Measurements from ENCODE around the gene MCF2L. TPM values are rescaled to one million over a fixed set of nuclear protein-coding genes. Genes with fewer than 3 reads are reported as not detected.

The MCF2L gene
- total RNA-seq, 2 experiments from 2014 or later = 6.5 to 7.4 TPM

DNA sequence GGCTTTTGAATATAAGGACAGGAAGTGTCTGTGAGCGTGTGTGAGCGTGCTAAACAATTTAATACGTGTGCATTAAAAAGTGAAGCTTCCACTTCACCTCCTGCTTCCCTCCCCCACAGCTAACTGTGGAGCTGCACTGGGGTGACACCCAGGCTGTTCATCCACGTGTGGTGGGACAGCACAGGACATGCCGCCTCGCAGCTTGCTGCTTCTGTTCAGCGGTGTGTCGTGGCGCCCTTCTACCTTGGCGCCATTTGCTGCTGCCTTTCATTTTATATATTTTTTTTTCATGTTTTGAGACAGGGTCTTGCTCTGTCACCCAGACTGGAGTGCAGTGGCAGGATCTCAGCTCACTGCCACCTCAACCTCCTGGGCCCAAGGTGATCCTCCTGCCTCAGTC lies 63.3 kb downstream of the MCF2L start:
- no peaks in the 10 kb centered on the region for H3K36me3 Mint-ChIP-seq (ENCODE audit: low read depth)
- H3K4me1 Mint-ChIP-seq (ENCODE audit: low read depth) = no peaks in the 10 kb centered on the region
- no peak for DNase-seq
- H3K4me3 Mint-ChIP-seq = no peak overlapping the region
- CTCF ChIA-PET = interaction anchor here (0.7 to 7.2 kb wide), 3 partner anchors 9 to 89 kb away, joined by 3 to 61 read pairs (median 4); no protein-coding TSS in a partner anchor
- no peaks in the 10 kb centered on the region for H3K27me3 Mint-ChIP-seq (ENCODE audit: low read depth)
- no peaks in the 10 kb centered on the region for H3K9me3 Mint-ChIP-seq
- intact Hi-C loops (cut with micrococcal nuclease) = no loop called here
- H3K27ac Mint-ChIP-seq = no peak overlapping the region

GRCh38 chr13:113033054-113033850 lies 64.2 kb downstream of the MCF2L start:
- no peak overlapping the region for H3K4me3 Mint-ChIP-seq
- no peaks in the 10 kb centered on the region for H3K36me3 Mint-ChIP-seq (ENCODE audit: low read depth)
- intact Hi-C loops (cut with micrococcal nuclease) = no loop called here
- CTCF ChIA-PET = interaction anchor here (0.8 to 7.2 kb wide), 2 partner anchors 90 kb away, joined by 3 to 61 read pairs; no protein-coding TSS in a partner anchor
- H3K27me3 Mint-ChIP-seq (ENCODE audit: low read depth) = no peaks in the 10 kb centered on the region
- H3K4me1 Mint-ChIP-seq (ENCODE audit: low read depth) = no peaks in the 10 kb centered on the region
- no peak for DNase-seq
- no peaks in the 10 kb centered on the region for H3K9me3 Mint-ChIP-seq
- no peak overlapping the region for H3K27ac Mint-ChIP-seq

DNA sequence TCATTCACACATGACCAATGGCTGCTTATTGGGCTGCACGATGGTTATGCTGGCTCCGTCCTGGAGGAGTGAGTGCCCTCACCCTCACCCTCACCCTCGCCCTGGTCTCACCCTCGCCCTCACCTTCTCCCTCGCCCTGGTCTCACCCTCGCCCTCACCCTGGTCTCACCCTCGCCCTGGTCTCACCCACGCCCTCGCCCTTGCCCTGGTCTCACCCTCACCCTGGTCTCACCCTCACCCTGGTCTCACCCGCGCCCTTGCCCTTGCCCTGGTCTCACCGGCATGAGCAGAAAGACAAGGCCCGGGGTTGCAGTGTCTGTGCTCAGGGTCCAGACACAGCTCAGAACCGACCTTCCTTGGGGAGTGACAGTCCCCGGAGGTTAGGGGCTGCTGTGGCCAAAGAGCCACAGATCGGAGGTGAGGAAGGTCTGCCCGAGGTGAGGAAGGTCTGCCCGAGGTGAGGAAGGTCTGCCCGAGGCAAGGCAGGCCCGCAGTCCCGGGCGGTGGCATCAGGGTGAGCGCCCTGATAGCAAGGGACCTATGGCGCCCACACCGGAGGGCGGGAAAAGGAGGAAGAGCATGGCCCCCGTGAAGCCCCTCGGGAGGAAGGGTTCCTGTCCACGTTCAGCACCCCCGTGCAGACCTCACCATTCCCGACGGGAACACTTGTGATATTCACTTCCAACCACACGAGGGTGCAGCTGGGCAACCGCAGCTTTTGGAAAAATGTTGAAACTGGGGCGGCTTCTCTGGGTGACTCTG lies 65.6 kb downstream of the MCF2L start:
- intact Hi-C loops (cut with micrococcal nuclease) = no loop called here
- H3K4me1 Mint-ChIP-seq (ENCODE audit: low read depth) = no peaks in the 10 kb centered on the region
- H3K27me3 Mint-ChIP-seq (ENCODE audit: low read depth) = no peaks in the 10 kb centered on the region
- CTCF ChIA-PET = interaction anchor here (0.6 to 0.8 kb wide), 3 partner anchors 86 to 206 kb away, joined by 3 to 5 read pairs (median 3); no protein-coding TSS in a partner anchor
- no peak for DNase-seq
- no peaks in the 10 kb centered on the region for H3K9me3 Mint-ChIP-seq
- no peak overlapping the region for H3K4me3 Mint-ChIP-seq
- H3K36me3 Mint-ChIP-seq (ENCODE audit: low read depth) = no peaks in the 10 kb centered on the region
- H3K27ac Mint-ChIP-seq = no peak overlapping the region

GRCh38 chr13:113035213-113035800 lies 66.3 kb downstream of the MCF2L start:
- no peaks in the 10 kb centered on the region for H3K36me3 Mint-ChIP-seq (ENCODE audit: low read depth)
- no peak overlapping the region for H3K4me3 Mint-ChIP-seq
- no peaks in the 10 kb centered on the region for H3K27me3 Mint-ChIP-seq (ENCODE audit: low read depth)
- intact Hi-C loops (cut with micrococcal nuclease) = no loop called here
- DNase-seq = no peak
- no peak overlapping the region for H3K27ac Mint-ChIP-seq
- H3K9me3 Mint-ChIP-seq = no peaks in the 10 kb centered on the region
- CTCF ChIA-PET = no interaction called here
- no peaks in the 10 kb centered on the region for H3K4me1 Mint-ChIP-seq (ENCODE audit: low read depth)

DNA sequence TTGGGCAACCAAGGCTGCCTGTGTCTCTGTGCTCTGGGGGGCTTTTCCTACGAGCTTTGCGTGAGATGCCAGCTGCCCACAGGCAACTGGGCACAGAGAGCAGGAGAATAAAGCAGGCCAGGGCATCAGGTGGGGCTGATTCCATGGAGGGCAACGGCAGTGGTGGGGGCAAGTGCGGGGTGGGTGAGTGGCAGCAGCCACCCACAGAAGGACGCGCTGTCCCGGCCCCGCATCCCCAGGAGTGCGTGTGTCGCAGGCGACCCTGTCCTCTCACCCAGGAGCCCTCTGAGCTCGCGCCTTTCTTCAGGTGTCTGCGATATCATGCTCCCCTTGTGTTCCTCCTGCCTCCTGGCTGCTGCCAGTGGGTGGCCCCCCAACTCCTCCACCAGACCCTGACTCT lies 67.4 kb downstream of the MCF2L start:
- H3K27ac Mint-ChIP-seq = no peak overlapping the region
- H3K9me3 Mint-ChIP-seq = no peaks in the 10 kb centered on the region
- CTCF ChIA-PET = no interaction called here
- H3K36me3 Mint-ChIP-seq (ENCODE audit: low read depth) = no peaks in the 10 kb centered on the region
- H3K4me3 Mint-ChIP-seq = no peak overlapping the region
- H3K27me3 Mint-ChIP-seq (ENCODE audit: low read depth) = no peaks in the 10 kb centered on the region
- intact Hi-C loops (cut with micrococcal nuclease) = no loop called here
- DNase-seq = no peak
- H3K4me1 Mint-ChIP-seq (ENCODE audit: low read depth) = no peaks in the 10 kb centered on the region

DNA sequence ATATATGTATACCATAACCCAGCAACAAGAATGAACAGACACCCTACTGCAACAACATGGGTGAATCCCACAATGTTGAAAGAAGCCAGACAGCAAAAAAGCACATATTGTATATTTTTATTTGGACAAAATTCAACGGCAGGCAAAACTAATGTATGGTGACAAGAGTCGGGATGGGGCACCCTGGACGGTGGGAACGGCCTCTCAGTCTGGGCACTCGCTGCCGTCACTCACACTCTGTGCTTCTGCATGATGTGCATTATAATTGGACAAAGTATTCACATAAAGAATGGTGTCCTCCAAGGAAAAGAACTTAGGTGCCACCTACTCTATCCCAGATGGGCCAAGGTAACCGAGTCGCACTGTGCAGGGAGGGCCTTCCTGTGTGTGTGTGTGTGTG lies 71.0 kb downstream of the MCF2L start:
- no peak overlapping the region for H3K27ac Mint-ChIP-seq

GRCh38 chr13:113040597-113041292 lies 71.7 kb downstream of the MCF2L start:
- Mint-ChIP-seq H3K4me3 (no peak overlapping the region), H3K36me3 (ENCODE audit: low read depth) (no peaks in the 10 kb centered on the region), H3K27ac (no peak overlapping the region), H3K27me3 (ENCODE audit: low read depth) (no peaks in the 10 kb centered on the region), H3K9me3 (no peaks in the 10 kb centered on the region), H3K4me1 (ENCODE audit: low read depth) (no peaks in the 10 kb centered on the region)
- intact Hi-C loops (cut with micrococcal nuclease) = no loop called here
- CTCF ChIA-PET = no interaction called here
- DNase-seq = no peak

More for the DNA sequence above, 71.0 kb downstream of the MCF2L start:
- H3K27me3 Mint-ChIP-seq (ENCODE audit: low read depth) = no peaks in the 10 kb centered on the region
- intact Hi-C loops (cut with micrococcal nuclease) = no loop called here
- no peaks in the 10 kb centered on the region for H3K9me3 Mint-ChIP-seq
- H3K4me1 Mint-ChIP-seq (ENCODE audit: low read depth) = no peaks in the 10 kb centered on the region
- H3K36me3 Mint-ChIP-seq (ENCODE audit: low read depth) = no peaks in the 10 kb centered on the region
- CTCF ChIA-PET = no interaction called here
- H3K4me3 Mint-ChIP-seq = no peak overlapping the region
- no peak for DNase-seq

DNA sequence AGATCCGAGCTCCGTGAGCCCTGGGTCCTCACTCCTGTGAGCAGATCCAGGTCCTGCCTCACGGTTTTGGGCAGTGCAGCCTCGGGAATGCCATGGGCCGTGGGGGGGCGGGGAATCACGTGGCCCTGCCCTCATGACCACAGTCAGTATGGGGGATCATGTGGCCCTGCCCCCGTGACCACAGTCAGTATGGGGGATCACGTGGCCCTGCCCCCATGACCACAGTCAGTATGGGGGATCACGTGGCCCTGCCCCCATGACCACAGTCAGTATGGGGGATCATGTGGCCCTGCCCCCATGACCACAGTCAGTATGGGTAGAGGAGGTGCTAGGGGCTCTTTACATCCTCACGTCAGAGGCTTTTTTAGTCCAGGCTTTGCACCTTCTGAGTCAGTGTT lies 72.3 kb downstream of the MCF2L start:
- Mint-ChIP-seq H3K36me3 (ENCODE audit: low read depth) (peaks cover 1% of the 10 kb centered on the region), H3K27ac (no peak overlapping the region), H3K4me1 (ENCODE audit: low read depth) (no peaks in the 10 kb centered on the region), H3K4me3 (no peak overlapping the region), H3K9me3 (no peaks in the 10 kb centered on the region), H3K27me3 (ENCODE audit: low read depth) (no peaks in the 10 kb centered on the region)
- CTCF ChIA-PET = interaction anchor here (0.5 kb wide), 1 partner anchor 9 kb away, joined by 3 read pairs; no protein-coding TSS in a partner anchor
- intact Hi-C loops (cut with micrococcal nuclease) = no loop called here
- DNase-seq = no peak

- Mint-ChIP-seq H3K27me3 (ENCODE audit: low read depth) (no peaks in the 10 kb centered on the region), H3K4me1 (ENCODE audit: low read depth) (no peaks in the 10 kb centered on the region), H3K27ac (no peak overlapping the region), H3K9me3 (no peaks in the 10 kb centered on the region), H3K4me3 (no peak overlapping the region), H3K36me3 (ENCODE audit: low read depth) (peaks cover 5% of the 10 kb centered on the region)
- no peak for DNase-seq
- intact Hi-C loops (cut with micrococcal nuclease) = no loop called here
- CTCF ChIA-PET = interaction anchor here (0.5 kb wide), 1 partner anchor 9 kb away, joined by 3 read pairs; no protein-coding TSS in a partner anchor
Observed at GRCh38 chr13:113041896-113042295, 72.9 kb downstream of the MCF2L start.

DNA sequence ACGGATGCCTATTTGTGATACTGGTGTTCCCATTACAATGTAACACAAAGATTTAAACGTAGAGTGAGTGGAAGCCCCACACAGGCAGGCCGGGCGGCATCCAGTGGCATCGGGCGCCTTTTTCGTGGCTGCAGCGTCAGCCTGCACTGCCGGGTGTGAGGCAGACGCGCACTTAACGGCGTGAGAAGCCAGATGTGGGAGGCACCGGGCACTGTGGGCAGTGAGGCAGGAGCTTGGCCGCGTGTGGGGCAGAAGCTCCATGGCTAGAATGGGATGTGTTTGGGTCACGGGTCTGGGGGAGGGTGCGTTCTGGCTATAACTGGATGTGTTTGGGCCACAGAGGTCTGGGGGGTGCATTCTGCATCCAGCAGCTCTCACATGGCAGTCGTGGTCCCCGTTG lies 73.4 kb downstream of the MCF2L start:
- DNase-seq = no peak
- peaks cover 5% of the 10 kb centered on the region for H3K36me3 Mint-ChIP-seq (ENCODE audit: low read depth)
- H3K9me3 Mint-ChIP-seq = no peaks in the 10 kb centered on the region
- CTCF ChIA-PET = no interaction called here
- no peak overlapping the region for H3K27ac Mint-ChIP-seq
- no peaks in the 10 kb centered on the region for H3K27me3 Mint-ChIP-seq (ENCODE audit: low read depth)
- no peaks in the 10 kb centered on the region for H3K4me1 Mint-ChIP-seq (ENCODE audit: low read depth)
- intact Hi-C loops (cut with micrococcal nuclease) = no loop called here
- H3K4me3 Mint-ChIP-seq = no peak overlapping the region

GRCh38 chr13:113043001-113043630 lies 74.1 kb downstream of the MCF2L start:
- Mint-ChIP-seq H3K36me3 (ENCODE audit: low read depth) (peaks cover 5% of the 10 kb centered on the region), H3K27me3 (ENCODE audit: low read depth) (no peaks in the 10 kb centered on the region), H3K4me1 (ENCODE audit: low read depth) (no peaks in the 10 kb centered on the region), H3K9me3 (no peaks in the 10 kb centered on the region), H3K4me3 (no peak overlapping the region), H3K27ac (no peak overlapping the region)
- DNase-seq = no peak
- intact Hi-C loops (cut with micrococcal nuclease) = no loop called here
- CTCF ChIA-PET = no interaction called here

GRCh38 chr13:113043931-113044330 lies 74.9 kb downstream of the MCF2L start:
- CTCF ChIA-PET = no interaction called here
- no peak for DNase-seq
- H3K36me3 Mint-ChIP-seq (ENCODE audit: low read depth) = peaks cover 5% of the 10 kb centered on the region
- intact Hi-C loops (cut with micrococcal nuclease) = no loop called here
- H3K9me3 Mint-ChIP-seq = no peaks in the 10 kb centered on the region
- no peak overlapping the region for H3K27ac Mint-ChIP-seq
- H3K4me3 Mint-ChIP-seq = no peak overlapping the region
- H3K27me3 Mint-ChIP-seq (ENCODE audit: low read depth) = no peaks in the 10 kb centered on the region
- H3K4me1 Mint-ChIP-seq (ENCODE audit: low read depth) = no peaks in the 10 kb centered on the region
